Measurements from ENCODE around the gene RNH1.

GRCh38 chr11:503179-503981, 3.7 kb downstream of the RNH1 start:
- no peak; the same call in 1 of the 2 replicates for TF ChIP-seq POLR2A (IDR thresholded peaks at IDR 0.05; ENCODE audit: low read depth, low read length)
- TF ChIP-seq POLR2AphosphoS5 (IDR thresholded peaks at IDR 0.05; ENCODE audit: low read length): no peak
- no peak for TF ChIP-seq SUZ12 (IDR thresholded peaks at IDR 0.05; ENCODE audit: unreplicated experiment)
- no peak for TF ChIP-seq CTCF (IDR thresholded peaks at IDR 0.05 in 2 of 3, conservative IDR thresholded peaks at IDR 0.05 in 1 of 3; ENCODE audit: control insufficient read depth in 2 of 3, extremely low read depth in 1 of 3, insufficient read depth in 1 of 3, low read depth in 3 of 3, low read length in 3 of 3)
